ENCODE measurements around the gene CFAP161. TPM values are rescaled to one million over a fixed set of nuclear protein-coding genes. Genes with fewer than 3 reads are reported as not detected.

The CFAP161 gene
- total and polyA plus RNA-seq, 2 of the 13 experiments (the other 11 are each of a cell fraction or from before 2014, with no cell fraction given), result not detected

GRCh38 chr15:81174792-81175327 lies 40.8 kb downstream of the CFAP161 start:
- DNase-seq (ENCODE audit: low spot score), result no peak
- Histone ChIP-seq H3K27ac (ENCODE audit: extremely low read length, insufficient read depth, low read length) (no peak overlapping the region), H3K79me2 (ENCODE audit: insufficient read depth, low read length) (no peaks in the 10 kb centered on the region), H3K27me3 (ENCODE audit: control insufficient read depth in 1 of 2, insufficient read depth in 2 of 2, low read length in 2 of 2) (no peaks in the 10 kb centered on the region; a peak in 1 of 5 replicates), H3K9ac (ENCODE audit: insufficient read depth, low read depth, low read length) (no peak overlapping the region), H3K9me3 (ENCODE audit: low read length) (no peaks in the 10 kb centered on the region), H3K36me3 (replicated peaks in 1 of 2; ENCODE audit: control insufficient read depth in 1 of 2, insufficient read depth in 2 of 2, low read length in 2 of 2) (no peaks in the 10 kb centered on the region), H3K4me1 (ENCODE audit: insufficient read depth, low read length) (no peaks in the 10 kb centered on the region), H3K4me3 (replicated peaks in 1 of 3; ENCODE audit: insufficient read depth in 1 of 3, low read depth in 2 of 3, low read length in 3 of 3) (no peak overlapping the region), H4K20me1 (ENCODE audit: insufficient read depth, low read length) (no peaks in the 10 kb centered on the region), H2AFZ (ENCODE audit: low read length) (no peak overlapping the region), H3K4me2 (ENCODE audit: low read depth, low read length) (no peak overlapping the region)
- FAIRE-seq, result no peak
- TF ChIP-seq PAF1 (CRISPR knock-in tag; IDR thresholded peaks at IDR 0.05) (no peak), SRF (IDR thresholded peaks at IDR 0.05; ENCODE audit: low read depth, low read length) (no peak), DBP (CRISPR knock-in tag; IDR thresholded peaks at IDR 0.05; ENCODE audit: not compliant biosample characterization) (no peak), MED8 (CRISPR knock-in tag; IDR thresholded peaks at IDR 0.05; ENCODE audit: insufficient replicate concordance) (no peak), CHCHD3 (CRISPR knock-in tag; IDR thresholded peaks at IDR 0.05) (no peak), ZNF3 (CRISPR knock-in tag; IDR thresholded peaks at IDR 0.05) (no peak), KDM4B (CRISPR knock-in tag; IDR thresholded peaks at IDR 0.05) (no peak), MTF2 (CRISPR knock-in tag; IDR thresholded peaks at IDR 0.05; ENCODE audit: borderline replicate concordance) (no peak), ZNF672 (CRISPR knock-in tag; IDR thresholded peaks at IDR 0.05) (no peak), ZNF564 (CRISPR knock-in tag; IDR thresholded peaks at IDR 0.05) (no peak), PAWR (CRISPR knock-in tag; IDR thresholded peaks at IDR 0.05; ENCODE audit: borderline replicate concordance) (no peak), ZNF326 (CRISPR knock-in tag; IDR thresholded peaks at IDR 0.05; ENCODE audit: borderline replicate concordance) (no peak), ZNF282 (IDR thresholded peaks at IDR 0.05; ENCODE audit: partially characterized antibody) (no peak), ZNF691 (CRISPR knock-in tag; IDR thresholded peaks at IDR 0.05; ENCODE audit: borderline replicate concordance, low read depth) (no peak), ZNF616 (CRISPR knock-in tag; IDR thresholded peaks at IDR 0.05; ENCODE audit: low read depth) (no peak), SMARCC2 (IDR thresholded peaks at IDR 0.05) (no peak)
- BruUV-seq (replicated peaks), result no TSS peak
- in situ Hi-C loops (cut with HindIII; ENCODE audit: extremely low pct_ligation_motif_present, low pct_unique_long_range_greater_than_20kb) (no loop called here), intact Hi-C loops (cut with micrococcal nuclease; ENCODE audit: unreplicated experiment) (no loop called here)
- ChIA-PET CTCF (ENCODE audit: low intra/inter-chr PET ratio, low total read pairs) (no interaction called here), POLR2A (no interaction called here)
- ATAC-seq, result no peak
- WGBS (ENCODE audit: low lambda C conversion rate), result 100% methylated on average over 1 of the region's 1 CpG

Measured in HepG2 (cell line).